T-helper 17 cell (primary cell): ENCODE data around the gene KCMF1. TPM values are rescaled to one million over a fixed set of nuclear protein-coding genes. Genes with fewer than 3 reads are reported as not detected.

Experiments used
- ATAC-seq: fragments of 150-1000 bp; cut with Tn5 transposase; 2 replicates; pipeline ENCODE4 v1.10.0; 2021; ENCODE audit warnings: mild to moderate bottlenecking, moderate library complexity
- DNase-seq, 3 donors: peaks; one replicate each; pipeline versions ENCODE4 v3.0.0 to v3.0.0-alpha.2; 2020 to 2021
- H3K9me3 ChIP-seq: one replicate; pipeline ENCODE4 v1.7.0; 2013; ENCODE audit warnings: low read length, mild to moderate bottlenecking; ENCODE audit not compliant: control insufficient read depth, poor library complexity, severe bottlenecking
- H3K27ac Mint-ChIP-seq: one replicate; pipeline ENCODE4 v1.8.0; 2022; ENCODE audit warnings: mild to moderate bottlenecking, moderate library complexity, mixed read lengths
- H3K27me3 Mint-ChIP-seq: one replicate; pipeline ENCODE4 v1.8.0; 2022; ENCODE audit warnings: mixed read lengths
- H3K36me3 Mint-ChIP-seq: one replicate; pipeline ENCODE4 v1.8.0; 2022; ENCODE audit warnings: low read depth, mixed read lengths
- H3K4me1 Mint-ChIP-seq: one replicate; pipeline ENCODE4 v1.8.0; 2022; ENCODE audit warnings: mild to moderate bottlenecking, mixed read lengths
- H3K4me3 Mint-ChIP-seq: one replicate; pipeline ENCODE4 v1.8.0; 2022; ENCODE audit warnings: mild to moderate bottlenecking, moderate library complexity, mixed read lengths
- total RNA-seq, 4 donors: library from RNA in 2 of 4; stranded (reverse) in 2 of 4; gene quantifications; one replicate each; pipeline ENCODE4 v1.2.3 and lab custom pipeline; 2022 to 2026

KCMF1 gene
- total RNA-seq, result 10 to 100 TPM; 63.6 to 80.6 TPM
- total RNA-seq (lab: John Stamatoyannopoulos, UW), result 53.7 to 94.1 reads per million in 2 donors

- Mint-ChIP-seq H3K27ac (peak within 1 kb of the TSS; percentile 99), H3K27me3 (no peaks in the 10 kb centered on the region), H3K4me3 (peak within 1 kb of the TSS; percentile 97), H3K36me3 (peaks cover 2% of the 10 kb centered on the region), H3K4me1 (peaks cover 38% of the 10 kb centered on the region)
- DNase-seq (peak; percentile 51 to 69 (median 69)), ATAC-seq (peak; percentile 63)
- no peaks in the 10 kb centered on the region for H3K9me3 ChIP-seq
Measured at GRCh38 chr2:84970868-84971509, at the start of gene KCMF1. KCMF1 (plus strand) TSS chr2:84971161; CDS start chr2:84971452, 291 bp downstream.

DNA sequence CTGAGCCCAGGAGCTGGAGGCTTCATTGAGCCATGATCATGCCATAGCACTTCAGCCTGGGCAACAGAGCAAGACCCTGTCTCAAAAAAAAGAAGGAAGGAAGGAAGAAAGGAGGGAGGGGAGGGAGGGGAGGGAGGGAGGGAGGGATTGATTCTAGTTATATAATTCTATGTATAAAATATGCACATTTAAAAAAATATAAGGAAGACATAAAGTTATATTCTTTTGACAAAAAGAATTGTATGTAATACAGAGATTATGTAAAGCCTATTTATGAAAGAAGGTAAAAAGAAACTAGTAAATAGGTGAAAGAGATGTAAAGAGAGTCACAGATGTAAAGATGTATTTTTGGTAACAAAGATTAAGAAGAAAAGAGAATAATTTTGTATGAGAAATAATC lies 48.0 kb upstream of the KCMF1 start:
- peak overlapping the region; percentile 61 for H3K4me3 Mint-ChIP-seq
- H3K4me1 Mint-ChIP-seq, result peaks cover 40% of the 10 kb centered on the region
- H3K27ac Mint-ChIP-seq, result no peak overlapping the region
- H3K27me3 Mint-ChIP-seq, result no peaks in the 10 kb centered on the region
- ATAC-seq, result no peak
- no peaks in the 10 kb centered on the region for H3K36me3 Mint-ChIP-seq
- H3K9me3 ChIP-seq, result no peaks in the 10 kb centered on the region
- DNase-seq, result no peak

DNA sequence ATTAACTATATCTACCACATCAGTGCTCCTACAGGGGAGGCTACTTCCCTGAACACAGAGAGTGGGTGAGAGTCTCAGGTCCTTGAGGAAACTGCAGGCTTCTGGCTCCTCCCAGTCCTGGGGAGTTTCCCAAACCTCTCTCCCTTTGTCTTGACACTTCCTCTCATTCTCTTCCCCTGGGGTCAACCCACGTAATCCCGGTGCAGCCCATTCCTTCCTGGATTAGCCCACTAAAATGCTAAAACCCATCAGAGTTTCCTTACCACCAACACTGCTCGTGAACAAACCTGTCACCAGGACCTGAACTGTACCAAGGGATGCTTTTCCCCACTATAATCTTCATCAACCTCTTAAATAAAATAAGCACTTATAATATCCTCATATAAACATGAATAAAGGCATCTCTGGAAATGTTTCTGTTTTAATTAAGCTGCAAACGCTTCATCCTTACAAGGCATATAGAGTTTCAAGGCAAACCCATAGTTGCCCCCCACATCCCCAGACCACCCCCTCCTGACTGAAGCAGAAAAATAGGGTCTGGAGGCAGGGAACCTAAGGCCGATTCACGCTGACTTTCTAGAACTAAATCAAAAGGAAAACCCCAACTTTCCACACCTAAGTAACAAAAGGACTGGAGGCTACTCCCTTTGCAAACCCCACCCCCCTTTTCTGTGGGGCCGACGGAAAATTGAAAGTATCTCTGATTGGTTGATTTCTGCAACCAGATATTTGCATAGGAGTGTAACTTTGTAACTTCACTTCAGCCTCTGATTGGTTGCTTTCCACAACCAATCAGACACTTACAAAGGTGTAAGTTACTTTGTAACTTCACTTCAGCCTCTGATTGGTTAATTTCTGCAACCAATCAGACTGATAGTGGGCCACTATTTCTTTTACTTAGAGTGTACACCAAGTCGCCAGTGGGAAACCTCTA lies 46.5 kb upstream of the KCMF1 start:
- DNase-seq (peak in 1 of 3 donors; percentile 43), ATAC-seq (peak; percentile 28)
- H3K9me3 ChIP-seq, result no peaks in the 10 kb centered on the region
- Mint-ChIP-seq H3K27me3 (no peaks in the 10 kb centered on the region), H3K4me3 (peak overlapping the region; percentile 76), H3K36me3 (no peaks in the 10 kb centered on the region), H3K27ac (peak overlapping the region; percentile 98), H3K4me1 (peaks cover 33% of the 10 kb centered on the region)

DNA sequence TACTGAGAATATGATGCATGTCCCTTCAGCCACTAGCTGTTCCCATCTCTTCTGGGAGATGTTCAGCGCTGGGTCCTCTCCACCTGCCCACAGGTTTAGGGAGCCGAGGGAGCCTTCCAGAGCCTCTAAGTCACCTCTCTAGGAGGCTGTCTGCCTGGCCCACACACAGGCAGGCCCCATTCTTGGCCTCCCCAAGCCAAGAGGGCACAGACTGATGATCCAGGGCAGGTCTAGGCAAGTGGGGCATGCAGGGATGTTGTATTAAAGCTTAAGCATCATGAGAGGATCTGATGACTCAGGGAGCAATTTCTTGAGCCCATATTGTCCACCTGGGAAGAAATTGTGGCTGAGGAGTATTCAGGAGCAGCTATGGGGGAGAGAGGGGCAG lies 45.6 kb upstream of the KCMF1 start:
- H3K9me3 ChIP-seq, result no peaks in the 10 kb centered on the region
- H3K27ac Mint-ChIP-seq, result peak overlapping the region; percentile 98
- DNase-seq (no peak), ATAC-seq (peak; percentile 16)
- H3K4me1 Mint-ChIP-seq, result peaks cover 26% of the 10 kb centered on the region
- peak overlapping the region; percentile 97 for H3K4me3 Mint-ChIP-seq
- no peaks in the 10 kb centered on the region for H3K36me3 Mint-ChIP-seq
- H3K27me3 Mint-ChIP-seq, result no peaks in the 10 kb centered on the region

GRCh38 chr2:84925724-84926376 lies 45.1 kb upstream of the KCMF1 start:
- Mint-ChIP-seq H3K27me3 (no peaks in the 10 kb centered on the region), H3K27ac (peak overlapping the region; percentile 98), H3K4me3 (peak overlapping the region; percentile 97), H3K4me1 (peaks cover 26% of the 10 kb centered on the region), H3K36me3 (no peaks in the 10 kb centered on the region)
- DNase-seq (peak; percentile 95 to 99 (median 98)), ATAC-seq (peak; percentile 82)
- no peaks in the 10 kb centered on the region for H3K9me3 ChIP-seq

- H3K9me3 ChIP-seq, result no peaks in the 10 kb centered on the region
- H3K27ac Mint-ChIP-seq, result peak overlapping the region; percentile 98
- H3K27me3 Mint-ChIP-seq, result no peaks in the 10 kb centered on the region
- H3K4me3 Mint-ChIP-seq, result peak overlapping the region; percentile 97
- H3K36me3 Mint-ChIP-seq, result no peaks in the 10 kb centered on the region
- ATAC-seq (no peak), DNase-seq (no peak)
- peaks cover 34% of the 10 kb centered on the region for H3K4me1 Mint-ChIP-seq
Measured at GRCh38 chr2:84927275-84927627, 43.7 kb upstream of the KCMF1 start.

- no peak overlapping the region for H3K4me3 Mint-ChIP-seq
Measured at GRCh38 chr2:84931384-84931821, 39.6 kb upstream of the KCMF1 start.

GRCh38 chr2:84938194-84938879 lies 32.6 kb upstream of the KCMF1 start:
- ATAC-seq, result peak; percentile 55
- no peaks in the 10 kb centered on the region for H3K9me3 ChIP-seq
- H3K27ac Mint-ChIP-seq, result peak overlapping the region; percentile 98
- no peaks in the 10 kb centered on the region for H3K27me3 Mint-ChIP-seq
- H3K4me3 Mint-ChIP-seq, result peak overlapping the region; percentile 89
- H3K36me3 Mint-ChIP-seq, result no peaks in the 10 kb centered on the region
- H3K4me1 Mint-ChIP-seq, result peaks cover 19% of the 10 kb centered on the region
- DNase-seq, result no peak

More at GRCh38 chr2:84931384-84931821, 39.6 kb upstream of the KCMF1 start:
- no peaks in the 10 kb centered on the region for H3K36me3 Mint-ChIP-seq
- peak overlapping the region; percentile 75 for H3K27ac Mint-ChIP-seq
- DNase-seq, result no peak
- ATAC-seq, result no peak
- H3K9me3 ChIP-seq, result no peaks in the 10 kb centered on the region
- H3K27me3 Mint-ChIP-seq, result no peaks in the 10 kb centered on the region
- H3K4me1 Mint-ChIP-seq, result peaks cover 23% of the 10 kb centered on the region

DNA sequence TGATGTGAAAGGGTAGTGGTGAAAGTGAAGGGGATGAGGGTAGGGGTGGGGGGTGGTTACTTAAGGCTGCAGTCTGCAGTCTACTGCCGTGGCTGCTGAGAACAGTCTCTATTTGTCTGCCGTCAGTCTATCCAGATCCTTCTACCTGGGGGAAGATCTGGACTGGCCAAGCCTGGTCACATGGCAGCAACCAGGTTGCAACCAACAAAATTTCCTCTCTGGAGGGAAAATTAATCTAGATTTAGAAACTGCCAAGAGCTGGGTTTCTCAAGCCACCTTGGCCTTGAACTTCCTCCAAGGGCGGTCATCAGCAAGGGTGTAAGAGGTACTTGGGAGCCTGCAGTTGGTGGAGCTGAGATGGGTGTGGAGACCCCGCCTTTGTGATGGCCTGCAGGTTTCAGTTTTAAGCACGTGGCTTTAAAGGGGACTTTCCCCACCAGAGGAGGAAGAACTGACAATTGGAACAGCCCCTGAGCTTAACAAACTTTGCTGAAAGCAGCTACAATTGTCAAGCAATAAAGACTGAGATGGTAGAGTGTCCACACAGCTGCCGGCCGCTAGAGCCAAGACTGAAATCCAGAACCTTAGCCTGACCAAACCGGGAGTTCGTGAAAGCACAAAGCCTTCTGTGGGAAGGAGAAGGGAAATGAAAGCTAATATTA lies 31.4 kb upstream of the KCMF1 start:
- Mint-ChIP-seq H3K27me3 (no peaks in the 10 kb centered on the region), H3K4me3 (peak overlapping the region; percentile 89), H3K4me1 (peaks cover 15% of the 10 kb centered on the region), H3K27ac (peak overlapping the region; percentile 98), H3K36me3 (no peaks in the 10 kb centered on the region)
- no peaks in the 10 kb centered on the region for H3K9me3 ChIP-seq
- DNase-seq (peak; percentile 38 to 59 (median 52)), ATAC-seq (peak; percentile 91)

- peak overlapping the region; percentile 98 for H3K27ac Mint-ChIP-seq
- ATAC-seq (no peak), DNase-seq (no peak)
- no peaks in the 10 kb centered on the region for H3K36me3 Mint-ChIP-seq
- H3K9me3 ChIP-seq, result no peaks in the 10 kb centered on the region
- H3K4me3 Mint-ChIP-seq, result peak overlapping the region; percentile 89
- peaks cover 18% of the 10 kb centered on the region for H3K4me1 Mint-ChIP-seq
- no peaks in the 10 kb centered on the region for H3K27me3 Mint-ChIP-seq
Measured at GRCh38 chr2:84940088-84940470, 30.9 kb upstream of the KCMF1 start.

DNA sequence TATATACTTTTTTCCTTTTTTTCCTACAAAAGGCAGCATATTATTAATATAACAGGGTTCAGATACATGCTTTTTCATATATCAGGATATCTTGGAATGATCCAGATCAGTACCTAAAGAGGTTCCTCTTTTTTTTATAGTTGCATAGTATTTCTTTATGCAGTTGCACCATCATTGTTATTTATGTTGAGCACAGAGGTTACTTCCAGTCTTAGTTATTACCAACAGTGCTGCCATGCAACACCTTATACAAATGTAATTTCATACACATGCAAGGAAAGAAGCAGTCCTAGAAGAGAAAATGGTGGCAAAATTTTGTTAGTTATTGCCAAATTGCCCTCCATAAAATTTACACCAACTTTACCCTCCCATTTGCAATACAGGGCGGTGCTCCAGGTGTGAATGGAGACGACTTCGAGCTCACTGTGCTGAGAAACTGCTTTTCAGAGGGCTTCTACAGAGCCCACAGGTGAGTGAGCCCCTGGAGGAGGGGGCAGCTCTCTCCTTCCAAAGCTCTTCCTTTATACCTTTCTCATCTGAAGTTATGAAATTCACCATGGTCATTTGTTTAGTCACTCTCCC lies 30.0 kb upstream of the KCMF1 start:
- Mint-ChIP-seq H3K4me3 (no peak overlapping the region), H3K36me3 (no peaks in the 10 kb centered on the region), H3K4me1 (peaks cover 25% of the 10 kb centered on the region)

GRCh38 chr2:84942166-84942565 lies 28.8 kb upstream of the KCMF1 start:
- no peak overlapping the region for H3K4me3 Mint-ChIP-seq
- no peaks in the 10 kb centered on the region for H3K36me3 Mint-ChIP-seq
- ATAC-seq, result no peak
- no peaks in the 10 kb centered on the region for H3K27me3 Mint-ChIP-seq
- H3K27ac Mint-ChIP-seq, result no peak overlapping the region
- peaks cover 34% of the 10 kb centered on the region for H3K4me1 Mint-ChIP-seq
- DNase-seq, result no peak
- H3K9me3 ChIP-seq, result no peaks in the 10 kb centered on the region

More for the DNA sequence above, 30.0 kb upstream of the KCMF1 start:
- no peaks in the 10 kb centered on the region for H3K27me3 Mint-ChIP-seq
- no peaks in the 10 kb centered on the region for H3K9me3 ChIP-seq
- H3K27ac Mint-ChIP-seq, result peak overlapping the region; percentile 98
- no peak for DNase-seq
- ATAC-seq, result no peak
